C4-2B (cell line): Measurements from ENCODE around the gene EEF2KMT.
"Not testable (repeated sequence)": the region's sequence is repeated elsewhere in the genome, so short reads cannot be mapped to it uniquely, and the experiment has no call there.

Experiments
- ZFX ChIP-seq: fragments of 450-650 bp; IDR thresholded peaks from 2 replicates; pipeline ENCODE4 v1.6.1; 2017
- TF ChIP-seq, protein P1 (sequence below): fragments of 450-650 bp; conservative IDR thresholded peaks from 2 replicates; pipeline ENCODE4 v1.5.1; 2017; ENCODE audit warnings: mild to moderate bottlenecking

DNA sequence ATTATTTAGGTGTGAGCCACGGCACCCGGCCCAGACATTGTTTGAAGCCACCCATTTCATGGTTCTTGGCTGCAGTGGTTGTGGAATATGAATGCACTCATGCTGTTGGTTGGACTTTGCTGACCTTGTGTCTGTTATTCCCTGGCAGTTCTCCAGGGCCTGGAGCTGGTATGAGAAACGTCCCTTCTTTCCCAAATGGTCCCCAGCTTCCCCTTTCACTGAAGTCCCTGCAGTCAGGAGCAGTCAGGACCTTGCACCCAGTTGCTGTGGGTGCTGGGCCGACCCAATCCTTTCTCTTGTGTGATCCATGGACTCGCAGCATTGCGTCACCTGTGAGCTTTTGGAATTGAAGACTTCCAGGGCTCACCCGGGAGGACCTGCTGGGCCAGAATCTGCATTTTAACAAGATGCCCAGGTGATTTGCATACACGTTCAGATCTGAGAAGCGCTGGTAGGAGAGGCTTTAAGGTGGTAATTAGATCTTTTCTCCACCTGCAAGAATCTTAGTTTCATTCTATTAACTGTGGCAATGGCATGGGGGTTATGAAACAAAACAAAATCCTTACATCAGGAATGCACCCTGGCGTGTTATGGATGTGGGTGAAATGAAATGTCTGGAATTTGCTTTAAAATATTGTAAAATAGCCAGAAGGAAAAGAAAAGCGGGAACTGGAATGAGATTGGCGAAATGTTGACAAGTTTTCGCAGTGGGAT, 37.3 kb upstream of the EEF2KMT start:
- TF ChIP-seq, protein P1, sequence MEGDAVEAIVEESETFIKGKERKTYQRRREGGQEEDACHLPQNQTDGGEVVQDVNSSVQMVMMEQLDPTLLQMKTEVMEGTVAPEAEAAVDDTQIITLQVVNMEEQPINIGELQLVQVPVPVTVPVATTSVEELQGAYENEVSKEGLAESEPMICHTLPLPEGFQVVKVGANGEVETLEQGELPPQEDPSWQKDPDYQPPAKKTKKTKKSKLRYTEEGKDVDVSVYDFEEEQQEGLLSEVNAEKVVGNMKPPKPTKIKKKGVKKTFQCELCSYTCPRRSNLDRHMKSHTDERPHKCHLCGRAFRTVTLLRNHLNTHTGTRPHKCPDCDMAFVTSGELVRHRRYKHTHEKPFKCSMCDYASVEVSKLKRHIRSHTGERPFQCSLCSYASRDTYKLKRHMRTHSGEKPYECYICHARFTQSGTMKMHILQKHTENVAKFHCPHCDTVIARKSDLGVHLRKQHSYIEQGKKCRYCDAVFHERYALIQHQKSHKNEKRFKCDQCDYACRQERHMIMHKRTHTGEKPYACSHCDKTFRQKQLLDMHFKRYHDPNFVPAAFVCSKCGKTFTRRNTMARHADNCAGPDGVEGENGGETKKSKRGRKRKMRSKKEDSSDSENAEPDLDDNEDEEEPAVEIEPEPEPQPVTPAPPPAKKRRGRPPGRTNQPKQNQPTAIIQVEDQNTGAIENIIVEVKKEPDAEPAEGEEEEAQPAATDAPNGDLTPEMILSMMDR, result not testable (repeated sequence)
- TF ChIP-seq ZFX, result not testable (repeated sequence)
